PC-3 (cell line): ENCODE measurements around the gene EVA1B.

Experiments used
- CTCF ChIP-seq: fragments of 300-600 bp; sonication (generic); conservative IDR thresholded peaks from 2 replicates; pipeline ENCODE4 v1.5.1; 2017; ENCODE audit warnings: antibody characterized with exemption, low read depth, mild to moderate bottlenecking, low read length
- EZH2 ChIP-seq: fragments of 300-600 bp; sonication (generic); IDR thresholded peaks from one replicate; pipeline ENCODE4 v1.6.1; 2017; ENCODE audit warnings: antibody characterized with exemption, mild to moderate bottlenecking, low read length; ENCODE audit not compliant: unreplicated experiment
- EZH2phosphoT487 ChIP-seq: fragments of 300-600 bp; sonication (generic); IDR thresholded peaks from 2 replicates; pipeline ENCODE4 v1.6.1; 2018; ENCODE audit warnings: mild to moderate bottlenecking, antibody characterized with exemption, low read length, borderline replicate concordance

- no peak for TF ChIP-seq CTCF
- TF ChIP-seq EZH2phosphoT487 = no peak
- no peak for TF ChIP-seq EZH2
These were observed 32.4 kb upstream of the EVA1B start for GRCh38 chr1:36355811-36356210.
